Stimulated activated CD8-positive, alpha-beta memory T cell treated with anti-CD3 and anti-CD28 coated beads, Interleukin-2, amount 100 ng/mL, for 1 hour (primary cell): Measurements from ENCODE around the gene CCNL1.
"Not testable (repeated sequence)": the region's sequence is repeated elsewhere in the genome, so short reads cannot be mapped to it uniquely, and the experiment has no call there.

Source experiments
- DNase-seq, 2 donors: peaks; one replicate each; pipeline ENCODE4 v3.0.0-alpha.2; 2020; ENCODE audit warnings: low read depth in 2 of 2

The CCNL1 gene

GRCh38 chr3:157103280-157103679 is 56.7 kb downstream of the CCNL1 start:
- no peak for DNase-seq

- DNase-seq = not testable (repeated sequence)
Measured at GRCh38 chr3:157102595-157102994, 57.4 kb downstream of the CCNL1 start.

- DNase-seq = no peak
Measured at GRCh38 chr3:157102098-157102497, 57.8 kb downstream of the CCNL1 start.

- no peak for DNase-seq
Measured at GRCh38 chr3:157101486-157101885, 58.5 kb downstream of the CCNL1 start.

GRCh38 chr3:157100608-157101396 is 59.1 kb downstream of the CCNL1 start:
- DNase-seq = no peak

GRCh38 chr3:157100096-157100477 is 59.9 kb downstream of the CCNL1 start:
- DNase-seq = no peak

GRCh38 chr3:157099326-157100095 is 60.4 kb downstream of the CCNL1 start:
- DNase-seq = no peak

GRCh38 chr3:157098823-157099185 is 61.1 kb downstream of the CCNL1 start:
- no peak for DNase-seq

- no peak for DNase-seq
Measured at GRCh38 chr3:157098121-157098822, 61.7 kb downstream of the CCNL1 start.
